WTC11 (cell line): ENCODE results near the gene MYL6B. TPM values are rescaled to one million over a fixed set of nuclear protein-coding genes. Genes with fewer than 3 reads are reported as not detected.
A peak's percentile ranks its signal among the peaks of the same experiment; 100 is the strongest.

ENCODE experiments used
- ATAC-seq: fragments of 200-7000 bp; cut with Tn5 transposase; 2 replicates; pipeline ENCODE4 v1.10.0; 2021; ENCODE audit warnings: mild to moderate bottlenecking, moderate library complexity
- CTCF ChIA-PET: fragments of 300-600 bp; sonication (Branson Sonifier 250); formaldehyde crosslinking; loops from one replicate; lab custom pipeline; 2021; ENCODE audit warnings: antibody characterized with exemption; lab: Charles Lee
- POLR2A ChIA-PET: fragments of 350-600 bp; sonication (Branson Sonifier 250); formaldehyde crosslinking; loops from one replicate; lab custom pipeline; 2021; ENCODE audit warnings: antibody characterized with exemption; lab: Charles Lee
- DNase-seq: peaks from one replicate; pipeline ENCODE4 v3.0.0; 2021; ENCODE audit warnings: low spot score
- H3K27ac Mint-ChIP-seq: 2 replicates; pipeline ENCODE4 v1.8.0; 2021; ENCODE audit warnings: mixed read lengths
- H3K27me3 Mint-ChIP-seq: 2 replicates; pipeline ENCODE4 v1.8.0; 2021; ENCODE audit warnings: low read depth, mild to moderate bottlenecking, moderate library complexity, mixed read lengths
- H3K36me3 Mint-ChIP-seq: 2 replicates; pipeline ENCODE4 v1.8.0; 2021; ENCODE audit warnings: mixed read lengths
- H3K4me1 Mint-ChIP-seq: 2 replicates; pipeline ENCODE4 v1.8.0; 2022; ENCODE audit warnings: mixed read lengths
- H3K4me3 Mint-ChIP-seq: 2 replicates; pipeline ENCODE4 v1.8.0; 2021; ENCODE audit warnings: mild to moderate bottlenecking, moderate library complexity, mixed read lengths
- H3K9me3 Mint-ChIP-seq: 2 replicates; pipeline ENCODE4 v1.8.0; 2021; ENCODE audit warnings: mixed read lengths
- AR ChIP-seq: fragments of 250-450 bp; sonication (Bioruptor Pico); IDR thresholded peaks from 2 replicates; pipeline ENCODE4 v1.9.0; 2021; ENCODE audit warnings: mild to moderate bottlenecking
- ATF2 ChIP-seq: sonication (generic); formaldehyde crosslinking; IDR thresholded peaks from 2 replicates; pipeline ENCODE4 v1.8.1; 2022; ENCODE audit warnings: low read depth, missing genetic modification reagents, borderline replicate concordance
- ATF3 ChIP-seq: sonication (generic); formaldehyde crosslinking; conservative IDR thresholded peaks from 2 replicates; pipeline ENCODE4 v1.8.1; 2022; ENCODE audit warnings: mild to moderate bottlenecking, missing genetic modification reagents
- ATF6 ChIP-seq: sonication (generic); formaldehyde crosslinking; IDR thresholded peaks from 2 replicates; pipeline ENCODE4 v1.8.1; 2023; ENCODE audit warnings: mild to moderate bottlenecking, missing genetic modification reagents
- CBFB ChIP-seq: sonication (generic); formaldehyde crosslinking; IDR thresholded peaks from 2 replicates; pipeline ENCODE4 v1.8.1; 2022; ENCODE audit warnings: mild to moderate bottlenecking, low read depth, missing genetic modification reagents
- CREB1 ChIP-seq: sonication (generic); formaldehyde crosslinking; IDR thresholded peaks from 2 replicates; pipeline ENCODE4 v1.8.0; 2023; ENCODE audit warnings: mild to moderate bottlenecking, missing genetic modification reagents
- CREM ChIP-seq: sonication (generic); formaldehyde crosslinking; IDR thresholded peaks from 2 replicates; pipeline ENCODE4 v1.8.1; 2022; ENCODE audit warnings: mild to moderate bottlenecking, missing genetic modification reagents, moderate library complexity
- FOXP1 ChIP-seq: sonication (generic); formaldehyde crosslinking; IDR thresholded peaks from 2 replicates; pipeline ENCODE4 v1.8.0; 2022; ENCODE audit warnings: missing genetic modification reagents, mild to moderate bottlenecking, moderate library complexity, borderline replicate concordance
- JUN ChIP-seq: sonication (generic); formaldehyde crosslinking; IDR thresholded peaks from 2 replicates; pipeline ENCODE4 v1.8.0; 2023; ENCODE audit warnings: mild to moderate bottlenecking, missing genetic modification reagents
- MLX ChIP-seq: sonication (generic); formaldehyde crosslinking; IDR thresholded peaks from 2 replicates; pipeline ENCODE4 v1.8.1; 2023; ENCODE audit warnings: mild to moderate bottlenecking, missing genetic modification reagents, moderate library complexity
- NFE2L1 ChIP-seq: sonication (generic); formaldehyde crosslinking; IDR thresholded peaks from 2 replicates; pipeline ENCODE4 v1.8.1; 2023; ENCODE audit warnings: missing genetic modification reagents
- PRRX2 ChIP-seq: fragments of 250-450 bp; sonication (Bioruptor Pico); IDR thresholded peaks from 2 replicates; pipeline ENCODE4 v1.8.0; 2021; ENCODE audit warnings: mild to moderate bottlenecking
- SP1 ChIP-seq: sonication (generic); formaldehyde crosslinking; conservative IDR thresholded peaks from 2 replicates; pipeline ENCODE4 v1.8.1; 2022; ENCODE audit warnings: missing genetic modification reagents
- TEAD1 ChIP-seq: sonication (generic); formaldehyde crosslinking; IDR thresholded peaks from 2 replicates; pipeline ENCODE4 v1.8.0; 2022; ENCODE audit warnings: mild to moderate bottlenecking, missing genetic modification reagents
- ZMAT4 ChIP-seq: fragments of 250-450 bp; sonication (Bioruptor Pico); IDR thresholded peaks from 2 replicates; pipeline ENCODE4 v1.9.0; 2021; ENCODE audit warnings: mild to moderate bottlenecking
- ZNF263 ChIP-seq: sonication (generic); formaldehyde crosslinking; IDR thresholded peaks from 2 replicates; pipeline ENCODE4 v1.8.1; 2022; ENCODE audit warnings: low read depth, mild to moderate bottlenecking, moderate library complexity, missing genetic modification reagents
- ZNF317 ChIP-seq: sonication (generic); formaldehyde crosslinking; IDR thresholded peaks from 2 replicates; pipeline ENCODE4 v1.8.1; 2023; ENCODE audit warnings: low read depth, mild to moderate bottlenecking, moderate library complexity, missing genetic modification reagents, borderline replicate concordance
- total RNA-seq: library from RNA; stranded (reverse); gene quantifications from 3 replicates; pipeline ENCODE4 v1.2.3, GENCODE V29; 2021
- TF ChIP-seq, protein P1 (sequence below): sonication (generic); formaldehyde crosslinking; conservative IDR thresholded peaks from 2 replicates; pipeline ENCODE4 v1.8.1; 2023; ENCODE audit warnings: mild to moderate bottlenecking, low read depth, missing genetic modification reagents, moderate library complexity
- TF ChIP-seq, protein P2 (sequence below): sonication (generic); formaldehyde crosslinking; IDR thresholded peaks from 2 replicates; pipeline ENCODE4 v1.8.0; 2022; ENCODE audit warnings: mild to moderate bottlenecking, missing genetic modification reagents
- TF ChIP-seq, protein P3 (sequence below): fragments of 250-450 bp; sonication (Bioruptor Pico); IDR thresholded peaks from 2 replicates; pipeline ENCODE4 v1.9.0; 2021; ENCODE audit warnings: moderate library complexity, mild to moderate bottlenecking, inconsistent platforms, borderline replicate concordance

Gene MYL6B
- total RNA-seq, 1 experiment from 2014 or later, result 173 TPM

- Mint-ChIP-seq H3K4me1 (peaks cover 14% of the 10 kb centered on the region), H3K36me3 (peaks cover 61% of the 10 kb centered on the region), H3K27ac (0 out of 2 replicates have a peak overlapping the region, but pooled peaks have one; percentile 64), H3K9me3 (no peaks in the 10 kb centered on the region), H3K27me3 (no peaks in the 10 kb centered on the region), H3K4me3 (no peak overlapping the region)
- ATAC-seq (no peak), DNase-seq (no peak)
- POLR2A ChIA-PET, result no interaction called here
- CTCF ChIA-PET, result no interaction called here
- TF ChIP-seq CREM (no peak), NFE2L1 (CRISPR knock-in tag) (no peak), FOXP1 (CRISPR knock-in tag) (no peak), ZMAT4 (CRISPR knock-in tag) (no peak), MLX (CRISPR knock-in tag) (no peak), JUN (CRISPR knock-in tag) (no peak), ATF2 (no peak), PRRX2 (CRISPR knock-in tag) (no peak), ZNF263 (no peak), SP1 (CRISPR knock-in tag) (no peak), ATF3 (CRISPR knock-in tag) (no peak), ZNF317 (no peak), CBFB (no peak), TEAD1 (no peak), ATF6 (CRISPR knock-in tag) (no peak), CREB1 (no peak), AR (CRISPR knock-in tag) (no peak)
- TF ChIP-seq, protein P1, sequence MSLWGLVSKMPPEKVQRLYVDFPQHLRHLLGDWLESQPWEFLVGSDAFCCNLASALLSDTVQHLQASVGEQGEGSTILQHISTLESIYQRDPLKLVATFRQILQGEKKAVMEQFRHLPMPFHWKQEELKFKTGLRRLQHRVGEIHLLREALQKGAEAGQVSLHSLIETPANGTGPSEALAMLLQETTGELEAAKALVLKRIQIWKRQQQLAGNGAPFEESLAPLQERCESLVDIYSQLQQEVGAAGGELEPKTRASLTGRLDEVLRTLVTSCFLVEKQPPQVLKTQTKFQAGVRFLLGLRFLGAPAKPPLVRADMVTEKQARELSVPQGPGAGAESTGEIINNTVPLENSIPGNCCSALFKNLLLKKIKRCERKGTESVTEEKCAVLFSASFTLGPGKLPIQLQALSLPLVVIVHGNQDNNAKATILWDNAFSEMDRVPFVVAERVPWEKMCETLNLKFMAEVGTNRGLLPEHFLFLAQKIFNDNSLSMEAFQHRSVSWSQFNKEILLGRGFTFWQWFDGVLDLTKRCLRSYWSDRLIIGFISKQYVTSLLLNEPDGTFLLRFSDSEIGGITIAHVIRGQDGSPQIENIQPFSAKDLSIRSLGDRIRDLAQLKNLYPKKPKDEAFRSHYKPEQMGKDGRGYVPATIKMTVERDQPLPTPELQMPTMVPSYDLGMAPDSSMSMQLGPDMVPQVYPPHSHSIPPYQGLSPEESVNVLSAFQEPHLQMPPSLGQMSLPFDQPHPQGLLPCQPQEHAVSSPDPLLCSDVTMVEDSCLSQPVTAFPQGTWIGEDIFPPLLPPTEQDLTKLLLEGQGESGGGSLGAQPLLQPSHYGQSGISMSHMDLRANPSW (CRISPR knock-in tag), result no peak
- TF ChIP-seq, protein P2, sequence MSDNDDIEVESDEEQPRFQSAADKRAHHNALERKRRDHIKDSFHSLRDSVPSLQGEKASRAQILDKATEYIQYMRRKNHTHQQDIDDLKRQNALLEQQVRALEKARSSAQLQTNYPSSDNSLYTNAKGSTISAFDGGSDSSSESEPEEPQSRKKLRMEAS (CRISPR knock-in tag), result no peak
- TF ChIP-seq, protein P3, sequence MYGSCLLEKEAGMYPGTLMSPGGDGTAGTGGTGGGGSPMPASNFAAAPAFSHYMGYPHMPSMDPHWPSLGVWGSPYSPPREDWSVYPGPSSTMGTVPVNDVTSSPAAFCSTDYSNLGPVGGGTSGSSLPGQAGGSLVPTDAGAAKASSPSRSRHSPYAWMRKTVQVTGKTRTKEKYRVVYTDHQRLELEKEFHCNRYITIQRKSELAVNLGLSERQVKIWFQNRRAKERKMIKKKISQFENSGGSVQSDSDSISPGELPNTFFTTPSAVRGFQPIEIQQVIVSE (CRISPR knock-in tag), result no peak
Measured at GRCh38 chr12:56114084-56114483, 38.3 kb upstream of the MYL6B start.
